ENCODE results near the gene SCN4B.

The SCN4B gene

DNA sequence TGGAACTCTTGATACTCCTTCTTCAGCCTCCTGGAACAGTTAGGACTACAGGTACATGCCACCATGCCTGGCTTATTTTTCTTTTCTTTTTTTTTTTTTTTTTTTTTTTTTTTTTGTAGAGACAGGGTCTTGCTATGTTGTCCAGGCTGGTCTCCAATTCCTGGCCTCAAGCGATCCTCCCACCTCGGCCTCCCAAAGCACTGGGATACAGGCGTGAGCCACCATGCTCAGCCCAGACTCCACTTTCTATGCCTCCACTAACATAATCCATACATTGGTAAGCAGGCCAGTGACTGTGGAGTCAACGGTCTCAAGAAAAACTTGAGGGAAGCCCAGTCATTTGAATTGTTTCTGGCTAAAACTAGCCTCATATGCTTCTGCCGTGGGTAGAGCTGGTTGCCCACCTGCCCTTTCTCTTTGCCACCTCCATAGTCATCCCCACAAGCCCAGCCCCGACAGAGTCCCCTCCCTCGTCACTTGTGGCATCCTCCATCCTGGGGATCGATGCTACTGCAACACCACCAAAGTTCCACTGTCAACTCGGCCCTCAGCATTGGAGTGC lies 21.5 kb upstream of the SCN4B start:
- DNase-seq (ENCODE audit: low read depth), result no peak

DNA sequence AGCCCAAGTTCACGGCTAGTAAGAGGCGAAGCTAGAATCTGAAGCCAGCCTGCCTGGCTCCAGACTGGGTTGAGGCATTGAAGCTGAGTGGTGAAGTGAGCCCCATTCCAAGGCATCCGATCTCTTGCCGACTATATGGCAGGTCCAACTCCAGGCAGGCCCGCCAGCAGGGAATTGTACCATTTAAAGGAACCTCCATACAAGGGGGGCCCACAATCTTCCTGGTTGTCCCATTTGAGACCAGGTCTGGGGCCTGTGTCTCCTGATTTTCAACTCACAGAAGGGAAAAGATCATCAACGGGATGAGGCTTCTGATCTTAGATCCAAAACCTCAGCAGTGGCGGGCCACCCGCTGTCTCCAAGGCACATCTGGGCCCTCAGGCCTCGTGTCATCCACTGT lies 19.7 kb upstream of the SCN4B start:
- DNase-seq (ENCODE audit: low read depth), result no peak

DNA sequence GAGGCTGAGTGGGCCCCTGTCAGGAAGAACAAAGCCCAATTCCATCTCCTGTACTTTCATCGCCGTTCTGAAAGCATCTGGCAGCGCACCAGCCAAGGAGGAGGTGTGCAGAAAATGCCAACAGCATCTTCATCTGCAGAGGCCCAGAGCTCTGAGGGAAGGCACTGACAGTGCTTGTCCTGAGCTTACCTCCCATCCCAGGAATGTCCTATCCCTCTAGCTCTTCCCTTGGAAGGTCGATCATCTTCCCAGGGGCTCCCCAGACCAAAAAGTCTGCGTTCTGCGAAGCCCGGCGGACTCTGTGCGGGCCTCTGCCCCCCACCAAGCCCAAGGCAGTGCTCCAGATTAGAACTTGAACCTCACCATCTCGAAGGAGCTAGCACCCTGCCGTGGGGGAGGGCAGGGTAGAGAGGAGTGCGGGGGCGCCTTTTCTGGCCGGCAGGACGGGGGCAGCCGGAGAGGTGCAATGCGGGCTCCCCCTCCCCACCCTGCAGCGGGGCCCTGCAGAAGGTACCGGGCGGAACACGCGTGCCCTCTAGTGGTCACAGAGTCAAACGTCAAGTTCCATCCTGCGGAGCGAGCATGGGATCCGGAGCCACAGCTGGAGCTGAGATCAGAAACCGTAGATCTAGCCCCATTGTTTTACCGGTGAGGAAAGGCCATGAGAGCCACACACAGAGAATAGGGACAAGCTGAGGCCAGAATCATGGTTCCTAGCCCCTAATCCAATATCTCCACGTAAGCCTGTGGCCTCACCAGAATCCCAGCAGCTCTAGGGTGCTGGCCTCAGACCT lies 18.8 kb upstream of the SCN4B start:
- DNase-seq (ENCODE audit: low read depth), result peak; percentile 63

DNA sequence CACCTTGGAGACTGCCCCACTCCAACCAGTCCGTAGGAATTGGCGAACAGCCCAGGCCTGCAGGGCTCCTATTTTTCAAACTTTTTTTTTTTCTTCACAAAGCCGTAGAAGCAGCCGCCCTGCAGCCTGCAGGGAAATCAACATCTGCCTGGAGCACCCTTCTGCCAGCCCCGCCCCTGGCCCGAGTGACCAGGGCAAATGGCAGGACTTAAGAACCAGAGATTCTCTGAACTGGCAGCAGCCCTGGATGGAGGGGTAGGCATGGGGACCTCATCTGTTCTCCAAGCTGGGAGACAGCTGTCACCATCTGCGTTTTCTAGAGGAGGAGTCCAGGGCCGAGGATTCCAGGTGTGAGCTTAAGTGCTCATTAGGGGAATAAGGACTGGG lies 18.3 kb upstream of the SCN4B start:
- DNase-seq (ENCODE audit: low read depth), result no peak

GRCh38 chr11:118170231-118170630 lies 17.6 kb upstream of the SCN4B start:
- DNase-seq (ENCODE audit: low read depth), result no peak

- DNase-seq (ENCODE audit: low read depth), result no peak
Measured at GRCh38 chr11:118169300-118170140, 16.9 kb upstream of the SCN4B start.

DNA sequence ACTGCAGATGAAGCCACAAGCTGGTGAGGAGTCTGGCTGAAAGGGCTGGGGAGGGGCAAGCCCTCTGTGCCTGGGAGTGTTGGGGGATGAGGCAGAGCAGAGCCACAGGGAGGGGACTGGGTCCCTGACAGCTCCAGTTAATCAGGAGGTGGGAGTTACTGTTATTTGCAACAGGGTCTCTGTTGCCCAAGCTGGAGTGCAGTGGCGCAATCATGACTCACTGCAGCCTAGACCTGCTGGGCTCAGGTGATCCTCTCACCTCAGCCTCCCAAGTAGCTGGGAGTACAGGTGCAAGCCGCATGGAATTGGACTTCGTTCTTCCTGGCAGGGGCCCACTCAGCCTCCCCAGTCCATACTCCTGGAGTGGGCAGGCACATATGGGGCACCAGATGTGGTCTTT lies 16.1 kb upstream of the SCN4B start:
- no peak for DNase-seq (ENCODE audit: low read depth)

DNA sequence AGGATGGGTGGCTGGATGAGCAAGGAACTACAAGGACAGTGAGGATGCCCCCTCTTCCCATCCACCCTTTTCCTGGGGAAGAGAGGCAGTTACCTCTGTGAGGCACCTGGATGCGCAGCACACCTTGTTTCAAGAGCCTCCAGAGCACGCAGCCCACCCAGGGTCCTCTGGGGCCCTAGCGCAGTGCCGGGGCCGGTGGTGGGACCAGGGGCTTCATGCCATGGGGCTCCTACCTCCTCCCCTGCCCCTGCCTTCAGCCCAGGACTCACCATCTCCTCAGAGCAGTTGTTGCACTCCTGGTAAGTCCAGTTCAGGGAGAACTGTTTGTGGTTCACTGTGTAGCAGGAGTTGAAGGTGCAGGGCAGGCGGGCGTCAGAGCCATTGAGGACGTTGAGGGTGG lies 15.7 kb upstream of the SCN4B start:
- DNase-seq (ENCODE audit: low read depth), result no peak

GRCh38 chr11:118167906-118168305 lies 15.3 kb upstream of the SCN4B start:
- DNase-seq (ENCODE audit: low read depth), result no peak

GRCh38 chr11:118167253-118167652 lies 14.6 kb upstream of the SCN4B start:
- DNase-seq (ENCODE audit: low read depth), result no peak

DNA sequence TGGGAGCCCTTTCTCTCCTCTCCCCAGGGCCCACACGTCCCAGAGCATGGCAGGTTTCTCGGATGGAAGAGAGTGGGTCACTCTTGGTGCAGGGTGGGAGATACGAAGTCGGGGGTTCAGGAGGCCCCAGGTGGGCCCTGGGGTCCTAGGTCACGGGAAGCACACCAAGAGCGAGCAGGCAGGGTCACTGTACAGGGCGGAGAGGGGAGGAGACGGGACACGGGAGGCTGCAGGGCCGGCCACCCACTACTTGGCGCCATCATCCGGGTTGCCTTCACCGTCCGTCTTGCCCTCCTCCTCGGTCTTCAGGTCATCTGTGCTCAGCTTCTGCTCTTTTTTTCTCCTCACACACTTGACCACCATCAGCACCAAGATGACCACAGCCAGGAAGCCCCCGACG lies 14.0 kb upstream of the SCN4B start:
- DNase-seq (ENCODE audit: low read depth), result no peak

- DNase-seq (ENCODE audit: low read depth), result no peak
Measured at GRCh38 chr11:118164885-118165284, 12.3 kb upstream of the SCN4B start.

GRCh38 chr11:118163494-118163893 lies 10.9 kb upstream of the SCN4B start:
- no peak for DNase-seq (ENCODE audit: low read depth)

- DNase-seq (ENCODE audit: low read depth), result no peak
Measured at GRCh38 chr11:118162846-118163245, 10.2 kb upstream of the SCN4B start.

DNA sequence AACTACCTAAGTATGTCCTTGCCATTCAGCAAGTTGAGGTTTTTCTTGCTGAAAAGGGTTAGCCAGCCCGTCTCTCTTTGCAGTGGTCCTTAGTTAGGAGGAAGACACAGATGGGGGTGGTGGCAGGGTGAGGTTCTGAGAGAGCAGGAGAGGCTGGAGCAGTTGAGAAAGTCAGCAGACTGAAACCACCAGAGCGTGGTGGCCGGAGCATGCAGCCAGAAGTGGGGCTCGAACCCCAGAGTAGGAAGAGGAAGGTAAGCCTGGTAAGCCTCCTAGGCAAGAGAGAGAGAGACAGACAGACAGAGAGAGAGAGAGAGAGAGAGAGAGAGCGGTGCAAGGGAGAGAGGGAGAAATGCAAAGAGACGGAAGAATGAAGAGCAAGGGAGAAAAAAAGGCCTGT lies 9.2 kb upstream of the SCN4B start:
- DNase-seq (ENCODE audit: low read depth), result no peak

DNA sequence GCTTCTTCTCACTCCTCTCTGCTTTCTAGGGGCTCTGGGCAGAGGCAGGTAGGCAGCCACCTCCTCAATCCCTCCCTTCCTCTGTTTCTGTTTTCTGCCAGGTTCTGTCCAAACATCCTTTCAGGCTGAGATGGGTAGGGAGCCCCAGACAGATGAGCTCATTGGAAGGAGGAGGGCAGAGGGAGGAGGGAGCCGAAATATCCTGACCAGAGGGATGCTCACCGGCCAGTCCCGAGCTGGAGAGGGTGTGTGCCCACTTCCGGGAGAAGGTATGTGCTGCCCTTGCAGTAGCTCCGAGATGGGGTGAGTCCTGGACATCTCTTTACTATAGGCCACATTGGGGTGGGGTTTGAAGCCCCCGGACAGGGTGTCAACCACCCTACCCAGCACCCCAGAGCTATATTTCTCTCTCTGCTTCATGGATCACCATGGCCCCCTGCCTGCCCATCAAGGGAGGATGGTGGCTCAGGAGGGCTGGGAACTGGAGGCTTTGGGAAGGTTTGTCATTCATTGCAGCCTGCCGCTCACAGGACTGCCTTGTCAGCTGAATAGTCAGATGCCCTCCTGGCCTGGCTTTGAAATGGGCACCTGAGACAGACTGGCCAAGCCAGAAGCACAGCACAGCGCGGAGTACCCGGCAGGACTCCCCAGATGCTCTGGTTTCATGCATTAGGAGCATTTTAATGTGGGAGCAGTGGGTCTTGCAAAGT lies 4.7 kb upstream of the SCN4B start:
- DNase-seq (ENCODE audit: low read depth), result no peak

GRCh38 chr11:118156531-118157185 lies 4.0 kb upstream of the SCN4B start:
- no peak for DNase-seq (ENCODE audit: low read depth)

GRCh38 chr11:118155776-118156530 lies 3.3 kb upstream of the SCN4B start:
- no peak for DNase-seq (ENCODE audit: low read depth)

- no peak for DNase-seq (ENCODE audit: low read depth)
Measured at GRCh38 chr11:118154641-118155040, 2.0 kb upstream of the SCN4B start.

DNA sequence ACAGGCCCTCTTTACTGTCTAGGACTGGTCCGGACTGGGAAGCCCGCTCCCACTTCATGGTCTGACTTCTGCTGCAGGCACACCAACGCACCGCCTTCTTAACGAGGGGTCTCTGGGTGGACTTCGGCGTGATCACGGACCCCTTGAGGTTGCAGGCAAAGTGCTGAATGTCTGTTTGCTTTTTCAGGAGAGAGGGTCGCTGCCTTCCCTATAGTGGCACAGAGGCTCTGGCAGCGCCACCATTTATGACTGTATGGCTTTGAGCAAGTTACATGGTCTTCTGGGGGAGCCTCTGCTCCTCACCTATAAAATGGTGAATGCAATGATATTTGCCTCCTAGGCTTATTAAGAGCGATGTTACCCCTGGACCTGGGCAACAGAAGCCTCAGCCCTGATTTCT lies 1.4 kb upstream of the SCN4B start:
- DNase-seq (ENCODE audit: low read depth), result no peak

DNA sequence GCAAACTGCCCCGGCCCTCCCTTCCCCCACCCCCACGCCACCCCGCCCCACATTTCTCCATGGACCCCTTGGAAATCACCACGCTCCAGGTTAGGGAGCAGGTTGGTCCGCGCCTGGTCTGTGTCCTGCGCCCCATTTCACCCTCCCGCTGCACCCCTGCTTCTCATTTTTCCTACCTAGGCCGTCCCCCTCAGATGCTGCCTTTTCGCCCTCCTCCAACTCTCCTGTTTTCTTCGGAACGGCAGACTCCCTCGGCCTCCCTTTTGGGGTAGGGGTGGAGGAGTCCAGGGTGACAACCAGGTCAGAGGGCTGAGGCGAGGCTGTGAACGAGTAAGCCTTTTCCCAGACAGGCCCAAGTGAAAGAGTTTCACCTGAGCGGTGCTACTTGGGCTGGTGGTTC lies 893 bp upstream of the SCN4B start:
- no peak for DNase-seq (ENCODE audit: low read depth)

Data from T follicular helper cell (primary cell).